ENCODE data around the gene KCTD2.

- TF ChIP-seq POLR2A (IDR thresholded peaks at IDR 0.05) (no peak), CTCF (IDR thresholded peaks at IDR 0.05) (no peak), EP300 (IDR thresholded peaks at IDR 0.05) (no peak)
Observed at GRCh38 chr17:75069783-75070182, 22.8 kb downstream of the KCTD2 start.

All from suprapubic skin (tissue), 3 donors.